Measurements from ENCODE around the gene KLRD1.
"Not testable (repeated sequence)": the region's sequence is repeated elsewhere in the genome, so short reads cannot be mapped to it uniquely, and the experiment has no call there.

Gene KLRD1

DNA sequence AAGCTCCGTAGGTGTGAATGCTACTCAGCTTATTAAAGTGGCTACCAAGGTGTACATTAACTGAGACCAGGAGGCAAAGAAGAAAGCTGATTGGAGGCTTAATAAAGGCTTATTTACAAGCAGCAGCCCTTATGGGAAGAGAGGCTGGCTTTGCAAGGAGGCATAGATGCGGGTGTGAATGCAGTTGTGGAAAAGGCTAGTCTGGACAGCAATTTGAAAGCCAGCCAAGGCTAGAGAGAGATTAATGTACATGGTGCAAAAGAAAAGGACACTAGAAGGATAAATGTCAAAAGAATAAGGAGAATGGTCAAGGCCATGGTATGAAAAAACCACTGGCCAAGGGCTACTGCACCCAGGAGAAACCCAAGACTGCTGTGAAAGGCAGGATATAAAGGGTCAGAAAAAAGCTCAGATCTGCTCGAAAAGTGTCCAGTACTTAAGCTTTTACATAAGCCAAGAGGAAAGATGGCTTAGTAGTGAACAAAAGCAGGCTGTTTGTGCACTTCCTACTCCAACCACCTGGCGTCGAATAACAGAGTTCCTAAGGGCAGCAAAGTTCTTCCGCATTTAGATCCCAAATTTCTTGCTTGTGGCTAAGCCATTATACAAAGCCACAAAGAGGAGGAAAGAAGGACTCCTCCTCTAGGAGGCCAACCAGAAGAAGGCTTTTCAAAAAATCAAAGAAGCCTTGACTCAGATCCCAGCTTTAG, 58.2 kb downstream of the KLRD1 start:
- no peak for DNase-seq (ENCODE audit: low read depth, low spot score)

DNA sequence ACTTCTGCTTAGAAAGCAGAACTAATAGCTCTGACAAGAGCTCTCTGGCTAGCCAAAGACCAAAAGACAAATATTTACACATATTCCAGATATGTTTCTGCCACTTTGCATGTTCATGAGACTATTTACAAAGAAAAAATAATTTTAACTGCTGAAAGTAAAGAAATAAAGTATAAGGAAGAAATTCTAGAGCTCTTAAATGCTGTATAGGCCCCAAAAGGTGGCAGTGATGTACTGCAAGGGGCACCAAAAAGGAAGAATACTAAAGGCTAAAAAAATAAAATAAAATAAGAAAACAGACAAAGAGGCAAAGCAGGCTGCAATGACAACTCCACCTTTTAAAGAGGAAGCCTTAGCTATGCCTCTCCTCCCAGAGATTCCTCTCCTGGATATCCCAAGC, 59.2 kb downstream of the KLRD1 start:
- DNase-seq (ENCODE audit: low read depth, low spot score), result peak; percentile 76
- no peak overlapping the region for H3K4me3 ChIP-seq (ENCODE audit: low read length)

More for the DNA sequence above, 58.2 kb downstream of the KLRD1 start:
- H3K4me3 ChIP-seq (ENCODE audit: low read length), result peak overlapping the region; percentile 64

DNA sequence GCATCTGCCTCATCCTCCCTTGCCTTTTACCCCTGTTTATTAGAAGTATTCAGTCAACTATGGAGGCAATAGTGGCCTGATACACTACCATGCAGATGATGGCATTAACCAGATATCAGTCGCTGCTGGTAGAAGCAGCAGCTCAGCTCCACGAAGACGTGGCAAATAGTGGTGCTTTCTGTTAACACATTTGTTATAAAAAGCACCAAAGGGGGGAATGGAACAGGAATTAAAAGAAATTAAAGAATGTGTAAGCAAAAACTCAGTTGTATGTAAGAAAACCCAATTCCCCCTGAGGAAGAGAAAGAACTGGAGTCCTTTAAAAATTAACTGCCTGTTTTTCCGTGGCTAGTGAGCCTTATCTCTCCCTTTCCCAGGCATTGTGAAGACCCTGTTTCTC, 60.0 kb downstream of the KLRD1 start:
- DNase-seq (ENCODE audit: low read depth, low spot score); H3K4me3 ChIP-seq (ENCODE audit: low read length): not testable (repeated sequence)

DNA sequence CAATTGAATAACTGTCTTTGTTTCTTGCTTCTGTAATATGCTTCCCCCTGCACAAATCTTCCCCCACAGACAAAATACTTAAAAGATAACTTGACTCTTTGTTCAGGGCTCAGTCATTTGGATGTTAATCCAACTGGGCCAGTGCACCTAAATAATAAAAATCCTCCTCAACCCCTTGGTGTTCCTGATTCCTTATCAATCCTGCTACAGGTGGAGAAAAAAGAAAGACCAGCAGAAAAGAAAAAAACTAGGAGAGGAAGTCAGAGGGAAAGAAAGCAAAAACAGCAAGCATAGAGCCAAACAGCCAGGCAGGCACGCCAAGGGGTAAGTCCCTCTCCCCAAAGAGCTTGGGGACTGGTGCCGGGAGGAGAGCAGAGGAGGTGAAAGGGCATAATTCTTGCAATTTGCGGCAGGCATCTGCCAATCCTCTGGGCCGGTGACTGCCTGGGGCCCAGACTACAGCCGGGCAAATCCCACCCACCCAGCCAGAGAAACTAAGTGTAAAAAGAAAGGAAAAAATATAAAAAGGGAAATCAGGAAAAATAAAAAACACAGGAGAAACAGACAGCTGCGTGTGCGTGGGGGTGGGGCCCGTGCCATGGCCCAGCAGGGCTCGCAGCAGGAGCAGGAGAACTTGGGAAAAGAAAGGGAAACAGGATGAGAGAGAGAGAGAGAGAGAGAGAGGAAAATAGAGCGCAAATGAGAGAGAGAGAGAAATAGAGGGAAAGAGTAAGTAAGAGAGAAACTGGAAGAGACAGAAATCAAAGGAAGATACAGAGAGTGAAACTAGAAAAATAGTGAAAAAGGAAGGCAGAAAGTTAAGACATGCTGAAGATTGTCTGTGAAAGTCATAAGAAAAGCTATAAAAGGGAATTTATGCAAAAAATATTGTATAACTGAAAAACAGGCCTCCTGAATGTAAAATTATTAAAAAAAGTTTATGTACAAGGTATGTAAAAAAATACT, 60.8 kb downstream of the KLRD1 start:
- DNase-seq (ENCODE audit: low read depth, low spot score), result no peak

DNA sequence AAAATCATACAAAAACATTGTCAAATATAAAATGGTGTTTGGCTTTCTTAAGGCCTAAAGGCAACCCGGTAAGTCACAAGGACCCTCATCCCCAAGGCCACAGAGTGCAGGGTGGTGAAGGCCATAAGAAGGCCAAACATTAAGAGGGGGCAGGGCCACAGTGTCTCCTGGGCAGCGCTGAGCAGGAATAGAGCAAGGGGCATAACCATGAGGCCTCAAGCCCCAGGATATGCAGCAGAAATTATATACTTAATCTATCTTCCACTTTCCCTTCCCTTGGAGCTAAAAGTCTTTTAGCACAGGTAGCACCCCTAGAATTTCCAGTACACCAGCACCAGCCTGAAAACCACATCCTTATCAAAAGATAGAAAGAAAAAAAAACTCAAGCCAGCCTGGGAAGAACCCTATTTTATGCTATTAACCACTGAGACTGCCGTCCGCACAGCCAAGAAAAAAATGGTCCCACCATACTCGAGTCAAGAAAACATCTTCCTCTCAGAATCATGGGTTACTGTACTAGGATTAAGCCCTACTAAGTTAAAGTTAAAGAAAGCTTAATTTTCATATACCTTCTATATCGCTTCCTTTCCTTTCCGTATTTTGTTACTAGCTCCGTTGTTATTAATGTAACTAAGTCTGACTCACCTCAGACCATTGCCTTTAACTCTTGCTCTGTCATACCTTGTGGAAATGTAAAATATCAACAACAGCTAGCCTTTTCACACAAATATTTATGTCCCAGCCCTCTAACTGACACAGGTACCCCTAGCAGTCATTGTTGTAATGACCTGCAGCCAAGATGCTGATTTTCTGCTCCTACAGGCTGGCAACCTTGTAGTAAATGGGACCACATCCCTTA, 62.1 kb downstream of the KLRD1 start:
- no peak overlapping the region for H3K4me3 ChIP-seq (ENCODE audit: low read length)
- no peak for DNase-seq (ENCODE audit: low read depth, low spot score)

More for the DNA sequence above, 60.8 kb downstream of the KLRD1 start:
- H3K4me3 ChIP-seq (ENCODE audit: low read length), result no peak overlapping the region

DNA sequence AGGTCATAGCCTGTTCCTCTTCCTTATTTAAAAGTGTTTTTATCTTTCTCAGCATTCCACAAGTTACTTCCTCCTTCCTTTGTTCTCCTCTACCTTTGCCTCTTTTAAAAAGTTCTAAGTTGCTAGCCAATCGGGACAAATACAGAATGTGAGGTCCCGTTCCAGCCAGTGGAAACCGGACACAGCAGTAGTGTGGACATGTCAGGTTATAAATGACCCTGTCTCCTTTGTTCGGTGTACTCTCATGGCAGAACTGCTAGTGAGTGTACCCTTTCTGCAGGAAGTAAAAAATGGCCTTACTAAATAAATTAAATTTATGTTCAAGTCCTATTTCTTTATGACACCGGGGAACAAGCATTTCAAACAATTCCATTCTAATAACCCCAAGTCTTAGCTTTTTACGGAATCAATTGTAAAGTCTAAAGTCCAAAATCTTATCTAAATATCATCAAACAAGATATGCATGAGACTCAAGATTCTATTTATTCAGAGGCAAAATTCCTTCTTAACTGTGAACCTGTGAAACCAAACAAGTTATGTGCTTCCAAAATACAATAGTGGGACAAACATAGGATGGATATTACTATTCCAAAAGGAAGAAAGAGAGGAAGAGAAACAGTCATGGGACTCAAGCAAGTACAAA, 64.3 kb downstream of the KLRD1 start:
- not testable (repeated sequence) for H3K4me3 ChIP-seq (ENCODE audit: low read length); DNase-seq (ENCODE audit: low read depth, low spot score)

DNA sequence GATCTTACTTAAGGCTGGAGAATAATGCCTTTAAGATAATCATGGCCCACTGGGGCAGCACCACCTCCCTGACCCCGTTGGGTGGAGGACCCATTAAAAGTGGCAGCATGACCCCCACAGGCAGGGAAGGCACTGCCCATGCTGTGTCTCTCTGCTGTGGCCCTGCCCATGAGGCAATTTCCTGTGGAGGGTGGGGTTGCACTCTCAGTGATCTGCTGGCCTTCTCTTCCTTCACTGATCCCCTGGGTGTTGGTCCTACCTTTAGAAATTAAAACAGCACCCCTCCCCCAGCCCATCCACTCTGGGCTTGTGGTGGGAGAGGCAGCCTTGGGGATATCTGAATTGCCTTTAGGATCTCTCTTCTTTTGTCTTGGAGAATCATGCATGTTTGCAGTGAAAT, 64.9 kb downstream of the KLRD1 start:
- DNase-seq (ENCODE audit: low read depth, low spot score), result no peak
- no peak overlapping the region for H3K4me3 ChIP-seq (ENCODE audit: low read length)

DNA sequence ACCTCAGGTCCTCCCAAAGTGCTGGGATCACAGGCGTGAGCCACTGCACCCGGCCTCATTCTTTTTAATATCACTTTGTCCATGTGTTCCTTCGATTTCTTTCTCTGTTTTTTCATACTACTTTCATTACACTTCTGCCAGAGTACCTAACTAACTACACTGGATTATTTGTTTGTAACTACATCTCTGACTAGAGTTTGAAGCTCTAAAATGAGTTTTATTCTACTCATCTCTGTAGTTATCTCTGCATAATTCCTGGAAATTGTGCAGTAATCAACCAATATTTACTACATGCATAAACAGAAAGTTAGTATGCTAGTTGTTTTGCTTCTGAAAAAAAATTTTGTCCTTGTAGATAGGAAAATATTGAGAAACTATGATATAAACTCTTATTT, 67.0 kb downstream of the KLRD1 start:
- no peak overlapping the region for H3K4me3 ChIP-seq (ENCODE audit: low read length)
- no peak for DNase-seq (ENCODE audit: low read depth, low spot score)

DNA sequence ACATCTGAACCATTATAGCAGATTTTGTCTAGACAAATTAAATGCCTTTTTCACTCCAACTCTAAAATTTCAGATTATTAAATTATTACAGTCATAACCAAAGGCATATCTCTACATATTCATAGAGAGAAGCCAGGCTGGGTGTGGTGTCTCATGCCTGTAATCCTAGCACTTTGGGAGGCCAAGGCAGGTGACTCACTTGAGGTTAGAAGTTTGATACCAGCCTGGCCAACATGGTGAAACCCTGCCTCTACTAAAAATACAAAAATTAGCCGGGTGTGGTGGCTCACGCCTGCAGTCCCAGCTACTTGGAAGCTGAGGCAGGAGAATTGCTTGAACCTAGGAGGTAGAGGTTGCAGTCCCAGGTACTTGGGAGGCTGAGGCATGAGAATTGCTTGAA, 71.1 kb downstream of the KLRD1 start:
- not testable (repeated sequence) for DNase-seq (ENCODE audit: low read depth, low spot score); H3K4me3 ChIP-seq (ENCODE audit: low read length)
